ENCODE results near the gene MAP7. TPM values are rescaled to one million over a fixed set of nuclear protein-coding genes. Genes with fewer than 3 reads are reported as not detected.

Gene MAP7
- total and polyA plus RNA-seq, 11 donors = 0.86 to 3.2 (median 2.1) TPM

GRCh38 chr6:136337606-136338005 lies 212.6 kb downstream of the MAP7 start:
- H3K27ac ChIP-seq = no peak overlapping the region
- no peaks in the 10 kb centered on the region for H3K27me3 ChIP-seq
- TF ChIP-seq POLR2A (IDR thresholded peaks at IDR 0.05) (no peak), CTCF (IDR thresholded peaks at IDR 0.05) (no peak)
- intact Hi-C loops (cut with DNase I) = no loop called here
- ATAC-seq (no peak), DNase-seq (no peak)
- WGBS, 4 donors = 75 to 89% (median 87%) methylated on average over 3 of the region's 3 CpGs
- H3K36me3 ChIP-seq = no peaks in the 10 kb centered on the region
- H3K4me1 ChIP-seq = peaks cover 0 to 3% (median 0%) of the 10 kb centered on the region in 12 donors
- no peak overlapping the region for H3K4me3 ChIP-seq
- no peaks in the 10 kb centered on the region for H3K9me3 ChIP-seq

GRCh38 chr6:136337121-136337520 lies 213.1 kb downstream of the MAP7 start:
- 82 to 92% (median 86%) methylated on average over 3 of the region's 3 CpGs for WGBS, 4 donors
- H3K27ac ChIP-seq = no peak overlapping the region
- intact Hi-C loops (cut with DNase I) = no loop called here
- H3K9me3 ChIP-seq = no peaks in the 10 kb centered on the region
- no peaks in the 10 kb centered on the region for H3K36me3 ChIP-seq
- ATAC-seq (no peak), DNase-seq (no peak)
- no peak for TF ChIP-seq POLR2A (IDR thresholded peaks at IDR 0.05)
- peaks cover 0 to 3% (median 0%) of the 10 kb centered on the region in 12 donors for H3K4me1 ChIP-seq
- no peak overlapping the region for H3K4me3 ChIP-seq
- H3K27me3 ChIP-seq = no peaks in the 10 kb centered on the region

- H3K27ac ChIP-seq = no peak overlapping the region
- intact Hi-C loops (cut with DNase I) = no loop called here
- WGBS, 4 donors = 77 to 83% (median 80%) methylated on average over 12 of the region's 12 CpGs
Measured at GRCh38 chr6:136335736-136336363, 214.4 kb downstream of the MAP7 start.

GRCh38 chr6:136334853-136335252 lies 215.4 kb downstream of the MAP7 start:
- intact Hi-C loops (cut with DNase I) = no loop called here
- H3K4me3 ChIP-seq = no peak overlapping the region
- peaks cover 0 to 3% (median 0%) of the 10 kb centered on the region in 12 donors for H3K4me1 ChIP-seq
- TF ChIP-seq CTCF (IDR thresholded peaks at IDR 0.05) (no peak), POLR2A (IDR thresholded peaks at IDR 0.05) (no peak)
- ATAC-seq (no peak), DNase-seq (no peak)
- no peaks in the 10 kb centered on the region for H3K9me3 ChIP-seq
- peaks cover 0 to 5% (median 0%) of the 10 kb centered on the region in 9 donors for H3K27me3 ChIP-seq
- no peak overlapping the region for H3K27ac ChIP-seq
- no peaks in the 10 kb centered on the region for H3K36me3 ChIP-seq
- 58 to 75% (median 72%) methylated on average over 5 to 9 of the region's 9 CpGs for WGBS, 4 donors

More at GRCh38 chr6:136335736-136336363, 214.4 kb downstream of the MAP7 start:
- Histone ChIP-seq H3K36me3 (no peaks in the 10 kb centered on the region), H3K4me3 (no peak overlapping the region), H3K27me3 (peaks cover 0 to 5% (median 0%) of the 10 kb centered on the region in 9 donors), H3K4me1 (peaks cover 0 to 3% (median 0%) of the 10 kb centered on the region in 12 donors), H3K9me3 (no peaks in the 10 kb centered on the region)
- no peak for TF ChIP-seq POLR2A (IDR thresholded peaks at IDR 0.05)
- no peak for TF ChIP-seq CTCF (IDR thresholded peaks at IDR 0.05)
- peak in 1 of 5 donors; percentile 25 for DNase-seq
- ATAC-seq = peak; percentile 29 to 57 (median 46)

Data from heart left ventricle (tissue), 16 donors.